Upper lobe of right lung (tissue), 1 donor: ENCODE results near the gene CHST11. TPM values are rescaled to one million over a fixed set of nuclear protein-coding genes. Genes with fewer than 3 reads are reported as not detected.
A peak's percentile ranks its signal among the peaks of the same experiment; 100 is the strongest.

ENCODE experiments used
- ATAC-seq: fragments of 200-7000 bp; cut with Tn5 transposase; one replicate; pipeline ENCODE4 v1.9.1; 2020; ENCODE audit warnings: mild to moderate bottlenecking, moderate library complexity
- DNase-seq: peaks from one replicate; pipeline ENCODE4 v3.0.0-alpha.2; 2020
- H3K27ac ChIP-seq: fragments of 200-600 bp; one replicate; pipeline ENCODE4 v1.8.0; 2022
- H3K27me3 ChIP-seq: fragments of 200-600 bp; one replicate; pipeline ENCODE4 v1.8.0; 2022; ENCODE audit warnings: mild to moderate bottlenecking
- H3K36me3 ChIP-seq: fragments of 200-600 bp; one replicate; pipeline ENCODE4 v1.8.0; 2022
- H3K4me1 ChIP-seq: fragments of 200-600 bp; one replicate; pipeline ENCODE4 v1.8.0; 2022
- H3K4me3 ChIP-seq: fragments of 200-600 bp; one replicate; pipeline ENCODE4 v1.8.0; 2022; ENCODE audit warnings: mild to moderate bottlenecking
- H3K9me3 ChIP-seq: fragments of 200-600 bp; one replicate; pipeline ENCODE4 v1.8.0; 2022
- CTCF ChIP-seq: fragments of 200-600 bp; IDR thresholded peaks from one replicate; pipeline ENCODE4 v1.8.0; 2022; ENCODE audit warnings: antibody characterized with exemption
- intact Hi-C: fragments of 100-400 bp; cut with DNase I; formaldehyde crosslinking; loops from one replicate; pipeline ENCODE4 v1.11.0; 2022
- total RNA-seq: library from RNA; stranded (reverse); fragmentation: NEBNext Ultra II Directional; extraction: Animal tissue kit (Norgen Biotek cat#: 25700); gene quantifications from one replicate; pipeline ENCODE4 v1.2.1, GENCODE V29; 2021
- donor health status: DM: no; HTN: yes; CAD: no; lungs with severe emphysema.

Gene CHST11
- total RNA-seq, 1 donor from 2014 or later: 56.6 TPM

DNA sequence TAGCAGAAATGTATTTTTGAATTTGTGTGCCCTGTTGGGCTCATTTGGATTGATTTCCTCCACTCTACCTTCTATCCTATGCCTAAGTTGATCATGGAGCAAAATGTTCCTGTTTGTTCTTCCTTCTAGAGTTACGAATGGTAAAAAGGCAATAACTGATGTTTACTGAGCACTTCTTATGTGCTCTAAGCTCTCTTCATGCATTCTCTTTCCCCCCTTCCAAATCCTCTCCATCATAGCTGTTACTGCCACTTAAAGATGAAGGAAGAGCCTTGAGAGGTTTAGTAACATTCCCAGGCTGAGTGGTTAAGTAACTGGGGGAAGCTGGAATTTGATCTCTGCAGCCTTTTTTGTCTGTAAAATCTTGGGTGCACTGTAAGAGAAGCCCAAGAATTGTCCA, 60.1 kb downstream of the CHST11 start:
- Histone ChIP-seq H3K4me1 (peaks cover 28% of the 10 kb centered on the region), H3K27me3 (no peaks in the 10 kb centered on the region), H3K36me3 (no peaks in the 10 kb centered on the region), H3K9me3 (no peaks in the 10 kb centered on the region), H3K4me3 (no peak overlapping the region), H3K27ac (no peak overlapping the region)
- ATAC-seq (peak; percentile 81), DNase-seq (no peak)
- no peak for TF ChIP-seq CTCF
- intact Hi-C loops: no loop called here

- no peak overlapping the region for H3K4me3 ChIP-seq
- no peak for DNase-seq
- no peaks in the 10 kb centered on the region for H3K36me3 ChIP-seq
- no peak for ATAC-seq
- H3K4me1 ChIP-seq: peaks cover 35% of the 10 kb centered on the region
- TF ChIP-seq CTCF: no peak
- intact Hi-C loops: no loop called here
- no peaks in the 10 kb centered on the region for H3K9me3 ChIP-seq
- H3K27ac ChIP-seq: no peak overlapping the region
- H3K27me3 ChIP-seq: no peaks in the 10 kb centered on the region
These were observed 61.1 kb downstream of the CHST11 start for GRCh38 chr12:104517880-104518279.

DNA sequence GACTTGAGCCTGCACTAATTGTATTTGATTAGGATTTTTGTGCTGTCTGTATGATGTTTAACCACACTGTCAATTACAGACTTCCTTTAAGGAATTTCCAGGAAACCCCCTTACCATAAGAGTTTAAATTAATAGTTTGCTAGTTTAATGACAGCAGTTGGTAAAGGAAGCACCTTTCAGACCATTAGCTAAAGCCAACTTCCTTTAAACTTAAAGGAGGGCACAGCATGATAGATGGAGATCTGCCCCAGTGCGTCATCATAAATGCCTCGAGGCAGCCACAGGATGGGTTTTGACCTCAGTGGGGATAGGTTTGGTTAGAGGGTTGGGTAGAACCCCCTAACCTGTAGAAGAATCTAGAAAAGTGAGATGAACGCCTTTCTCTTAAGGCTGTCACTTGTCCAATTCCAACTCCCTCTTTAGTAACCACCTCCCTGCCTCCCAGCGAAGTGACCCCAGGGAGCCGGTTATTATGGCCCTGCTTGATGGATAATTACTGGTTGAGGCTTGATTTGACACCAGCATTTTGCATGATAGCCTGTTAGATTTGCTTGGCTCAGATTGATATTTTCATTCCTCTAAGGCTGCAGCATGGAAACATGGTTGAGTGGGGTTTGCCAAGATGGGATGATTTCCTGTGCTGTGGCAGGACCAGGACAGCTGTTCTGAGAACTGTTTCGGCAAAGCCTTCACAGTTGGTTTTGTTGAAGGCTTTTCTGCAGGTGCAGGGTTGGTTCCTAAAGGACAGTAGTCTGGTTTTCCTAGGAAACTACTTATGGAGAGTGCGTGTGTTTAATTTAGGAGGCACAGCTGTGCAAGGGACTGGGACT, 62.7 kb downstream of the CHST11 start:
- ATAC-seq: no peak
- H3K27me3 ChIP-seq: no peaks in the 10 kb centered on the region
- H3K27ac ChIP-seq: no peak overlapping the region
- H3K4me3 ChIP-seq: no peak overlapping the region
- TF ChIP-seq CTCF: no peak
- H3K36me3 ChIP-seq: no peaks in the 10 kb centered on the region
- no peak for DNase-seq
- intact Hi-C loops: no loop called here
- H3K4me1 ChIP-seq: peaks cover 43% of the 10 kb centered on the region
- H3K9me3 ChIP-seq: no peaks in the 10 kb centered on the region

GRCh38 chr12:104520242-104520900, 63.6 kb downstream of the CHST11 start:
- Histone ChIP-seq H3K36me3 (no peaks in the 10 kb centered on the region), H3K4me1 (peaks cover 43% of the 10 kb centered on the region), H3K27ac (no peak overlapping the region), H3K27me3 (no peaks in the 10 kb centered on the region), H3K9me3 (no peaks in the 10 kb centered on the region), H3K4me3 (no peak overlapping the region)
- ATAC-seq (no peak), DNase-seq (no peak)
- intact Hi-C loops: no loop called here
- TF ChIP-seq CTCF: no peak

DNA sequence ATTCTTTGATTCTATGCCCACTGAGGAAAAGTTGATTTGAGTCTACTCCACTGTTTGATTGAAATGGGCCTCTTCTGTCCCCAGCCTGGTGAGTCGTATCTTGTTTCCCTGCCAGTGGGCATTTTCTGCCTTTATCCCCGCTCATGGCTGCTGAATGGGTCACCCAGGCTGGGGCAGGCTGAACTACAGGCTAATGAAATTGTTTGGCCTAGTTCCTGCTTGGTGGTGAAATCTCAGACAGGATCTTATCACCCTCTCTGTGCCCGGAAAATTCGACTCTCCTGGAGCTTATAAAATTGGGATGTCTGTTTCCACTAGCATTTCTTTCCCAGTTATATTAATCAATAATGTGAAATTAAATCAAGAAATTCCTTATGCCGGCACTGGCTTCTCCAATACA, 65.0 kb downstream of the CHST11 start:
- H3K4me1 ChIP-seq: peaks cover 48% of the 10 kb centered on the region
- no peaks in the 10 kb centered on the region for H3K27me3 ChIP-seq
- DNase-seq (no peak), ATAC-seq (peak; percentile 4)
- TF ChIP-seq CTCF: no peak
- intact Hi-C loops: no loop called here
- no peak overlapping the region for H3K4me3 ChIP-seq
- H3K36me3 ChIP-seq: no peaks in the 10 kb centered on the region
- H3K9me3 ChIP-seq: no peaks in the 10 kb centered on the region
- no peak overlapping the region for H3K27ac ChIP-seq
